Kidney capillary endothelial cell (primary cell): ENCODE results near the gene UROC1.

Source experiments
- DNase-seq: peaks from one replicate; pipeline ENCODE4 v3.0.0-alpha.2; 2018; ENCODE audit warnings: low spot score

Gene UROC1

DNA sequence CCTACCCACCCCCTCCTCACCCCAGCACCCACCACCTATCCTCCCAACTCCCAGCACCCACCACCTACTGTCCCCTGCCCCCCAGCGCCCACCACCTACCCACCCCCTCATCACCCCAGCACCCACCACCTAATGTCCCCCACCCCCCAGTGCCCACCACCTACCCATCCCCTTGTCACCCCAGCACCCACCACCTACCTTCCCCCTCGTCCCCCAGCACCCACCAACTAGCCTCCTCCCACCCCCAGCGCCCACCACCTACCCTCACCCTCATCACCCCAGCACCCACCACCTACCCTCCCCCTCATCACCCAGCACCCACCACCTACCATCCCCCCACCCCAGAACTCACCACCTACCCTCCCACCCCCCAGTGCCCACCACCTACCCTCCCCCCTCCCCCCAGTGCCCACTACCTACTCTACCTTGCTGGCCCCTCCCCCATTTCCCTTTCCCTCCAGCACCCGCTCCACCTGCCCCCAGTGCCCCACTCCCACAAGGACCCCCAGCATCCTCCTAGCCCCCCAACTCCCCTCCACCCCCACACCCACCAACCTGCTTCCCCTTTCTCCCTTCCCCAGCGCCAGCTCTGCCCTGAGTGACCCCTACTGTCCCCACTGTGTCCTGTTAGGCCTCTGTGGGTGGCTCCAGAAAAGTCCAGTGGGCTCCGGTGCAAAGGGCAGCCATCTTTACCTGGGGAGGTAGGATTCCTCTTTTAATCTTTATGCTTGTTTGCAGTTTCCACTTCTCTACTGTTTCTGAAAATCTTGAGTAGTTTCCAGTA is 1.2 kb downstream of the UROC1 start:
- no peak for DNase-seq

DNA sequence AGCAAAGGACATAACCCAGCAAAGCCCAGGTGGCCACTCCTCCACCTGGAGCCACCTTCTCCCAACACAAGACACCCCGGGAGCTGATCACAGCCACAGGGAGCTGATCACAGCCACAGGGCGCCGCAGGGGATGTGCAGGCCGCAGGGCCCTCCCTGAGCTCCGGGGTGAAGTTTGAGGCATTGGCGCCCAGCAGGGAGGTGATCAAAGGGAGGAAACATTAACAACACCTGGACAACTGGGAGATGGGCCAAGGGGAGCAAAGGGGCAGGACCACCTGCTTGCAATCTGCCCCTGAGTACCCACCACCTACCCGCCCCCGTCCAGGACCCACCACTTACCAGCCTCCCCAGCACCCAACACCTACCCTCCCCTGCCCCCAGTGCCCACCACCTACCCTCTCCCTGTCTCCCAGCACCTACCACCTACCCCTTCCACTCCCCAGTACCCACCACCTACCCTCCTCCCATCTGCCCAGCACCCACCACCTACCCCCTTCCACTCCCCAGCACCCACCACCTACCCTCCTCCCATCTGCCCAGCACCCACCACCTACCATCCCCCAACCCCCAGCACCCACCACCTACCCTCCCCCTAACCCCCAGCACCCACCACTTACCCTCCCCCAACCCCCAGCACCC is 2.4 kb downstream of the UROC1 start:
- DNase-seq = no peak

DNA sequence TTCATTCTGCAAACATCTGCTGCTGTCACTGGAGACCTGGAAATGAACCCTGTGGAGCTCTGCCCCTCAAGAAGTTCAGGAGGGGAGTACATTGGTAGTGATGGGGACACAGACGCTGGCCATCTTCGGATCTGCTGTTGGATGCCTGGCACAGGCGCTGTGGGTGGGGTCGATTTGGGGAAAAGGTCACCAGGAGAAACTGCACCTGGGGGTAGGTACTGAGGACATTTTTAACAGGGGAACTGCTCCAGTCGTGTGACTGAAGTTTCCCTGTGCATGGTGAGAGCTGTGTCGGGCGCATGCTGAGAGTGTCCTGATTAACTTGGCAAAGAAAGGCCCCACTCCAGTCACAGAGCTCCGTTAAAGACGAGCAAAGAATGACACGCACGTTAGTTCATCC is 3.4 kb downstream of the UROC1 start:
- no peak for DNase-seq

DNA sequence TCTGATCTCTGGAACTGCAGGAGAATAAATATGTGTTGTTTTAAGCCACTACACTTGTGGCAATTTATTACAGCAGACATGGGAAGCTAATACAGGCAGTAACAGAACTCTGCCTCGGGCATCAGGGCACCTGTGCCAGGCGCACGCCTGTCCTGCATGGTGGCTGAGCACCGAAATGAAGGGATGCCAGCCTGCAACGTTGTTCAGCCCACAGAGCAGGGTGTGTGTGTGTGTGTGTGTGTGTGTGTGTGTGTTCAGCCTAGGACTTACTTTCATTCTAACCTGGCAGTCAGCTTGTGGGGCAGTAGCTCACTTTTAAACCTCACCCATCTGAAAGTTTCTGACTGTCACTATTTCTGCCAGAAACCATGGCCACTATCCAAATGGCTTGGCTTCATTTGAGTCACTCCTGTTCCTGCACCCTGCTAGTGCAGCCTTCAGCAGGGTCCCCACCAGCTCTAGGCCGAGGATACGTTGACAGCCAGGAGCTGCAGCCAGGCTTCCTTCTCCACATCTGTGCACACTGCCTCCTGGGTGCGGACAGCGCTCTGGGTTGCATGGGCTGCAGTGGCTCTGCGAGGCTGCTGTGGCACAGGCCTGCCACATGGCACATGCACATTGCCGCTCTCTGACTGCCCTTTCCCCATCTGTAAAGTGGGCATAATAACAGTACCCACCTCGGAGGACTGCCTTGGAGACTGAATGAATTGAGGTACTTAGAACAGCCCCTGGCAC is 4.5 kb downstream of the UROC1 start:
- no peak for DNase-seq

DNA sequence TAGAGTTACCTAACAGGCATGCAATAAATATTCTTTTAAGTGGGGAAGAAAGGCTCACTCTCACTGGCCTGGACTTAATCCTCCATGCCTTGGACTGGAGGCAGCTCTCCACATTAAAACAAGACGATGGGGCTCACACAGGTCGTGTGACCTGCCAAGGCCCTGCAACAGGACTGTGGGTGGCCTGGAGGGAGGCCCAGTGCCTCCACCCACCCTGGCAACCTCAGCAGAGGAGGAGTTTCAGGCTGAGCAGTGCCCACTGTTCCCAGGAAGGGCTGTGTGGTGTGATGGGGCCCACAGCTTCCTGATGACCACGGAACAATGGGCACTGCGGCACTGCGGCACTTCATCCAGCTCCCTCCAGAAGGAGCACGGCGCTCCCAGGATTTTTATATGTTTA is 5.5 kb downstream of the UROC1 start:
- DNase-seq = no peak

DNA sequence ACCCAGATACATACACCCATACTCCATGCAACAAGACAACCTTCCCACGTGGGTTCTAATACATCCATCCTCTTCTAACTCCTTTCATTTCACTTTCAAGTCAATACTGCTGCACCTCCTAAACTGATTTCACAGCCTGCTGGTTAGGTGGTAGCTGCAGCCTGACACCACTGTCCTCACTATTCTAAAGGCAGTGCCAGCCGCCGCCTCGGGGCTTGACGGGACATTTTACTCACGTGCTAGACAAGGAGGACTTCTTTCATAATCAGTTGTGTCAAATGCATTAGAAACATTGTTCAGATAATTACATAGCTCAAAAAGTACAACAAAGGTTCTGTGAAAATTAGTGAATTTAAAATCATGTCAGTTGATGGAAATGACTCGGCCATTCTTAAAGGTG is 6.3 kb downstream of the UROC1 start:
- DNase-seq = no peak

DNA sequence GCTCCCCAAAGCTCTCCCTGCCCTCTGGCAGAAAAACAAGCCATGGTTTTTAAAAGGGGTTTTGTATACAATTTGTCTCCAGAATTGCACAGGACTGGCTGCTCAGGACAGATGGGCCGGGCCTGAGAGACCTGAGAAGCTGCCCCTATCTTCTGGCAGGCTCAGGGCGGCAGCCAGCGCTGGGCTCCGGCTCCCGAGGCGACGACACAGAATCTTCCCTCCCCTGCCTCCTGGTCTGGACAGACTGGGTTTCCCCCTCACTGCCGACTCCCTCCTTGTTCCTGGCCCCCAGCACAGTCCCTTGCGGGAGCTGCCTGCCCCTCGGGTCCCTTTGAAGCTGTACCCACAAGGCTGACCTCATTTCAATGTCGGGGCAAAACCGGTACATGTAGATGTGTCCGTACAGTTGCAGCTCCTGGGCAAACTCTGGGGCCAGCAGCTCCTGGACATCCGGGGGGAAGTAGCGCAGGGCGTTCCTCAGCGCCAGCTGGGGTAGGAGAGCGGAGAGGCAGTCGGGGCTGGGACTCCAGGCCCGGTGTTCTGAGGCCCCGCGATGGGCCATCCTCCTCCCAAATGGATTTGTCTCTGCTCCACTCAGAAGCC is 7.2 kb downstream of the UROC1 start:
- no peak for DNase-seq

DNA sequence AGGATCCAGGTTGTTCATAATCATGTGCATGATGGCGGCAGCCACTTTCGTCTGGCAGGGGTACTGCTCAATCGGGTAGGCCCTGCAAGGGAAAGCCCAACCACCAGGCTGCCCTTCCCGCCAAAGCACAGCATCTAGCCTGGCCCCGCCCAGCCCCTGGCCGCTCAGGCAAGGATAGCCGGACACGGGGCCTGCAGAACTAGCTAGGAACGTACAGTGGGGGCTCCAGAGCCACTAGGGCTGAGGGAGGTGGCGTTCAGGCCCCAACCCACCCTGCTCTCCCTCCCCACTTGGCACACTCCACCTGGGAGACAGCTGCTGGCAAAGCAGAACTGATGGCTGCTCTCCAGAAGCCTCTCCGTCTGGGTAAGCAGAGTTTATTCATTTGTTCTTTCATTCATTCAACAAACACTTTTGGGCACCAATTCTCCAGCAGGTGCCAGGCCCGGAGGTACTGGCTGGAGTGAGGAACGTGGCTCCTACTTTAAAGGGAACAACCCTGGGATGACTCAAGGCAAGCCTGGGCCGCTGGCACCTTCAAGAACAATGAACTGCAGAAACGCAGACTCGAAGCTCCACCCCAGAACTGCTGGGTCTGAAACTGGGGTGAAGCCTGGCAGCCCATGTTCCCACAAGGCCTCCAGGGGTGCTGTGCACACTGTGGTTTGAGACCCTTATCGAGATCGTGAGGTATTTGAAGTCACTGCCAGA is 7.8 kb downstream of the UROC1 start:
- no peak for DNase-seq

DNA sequence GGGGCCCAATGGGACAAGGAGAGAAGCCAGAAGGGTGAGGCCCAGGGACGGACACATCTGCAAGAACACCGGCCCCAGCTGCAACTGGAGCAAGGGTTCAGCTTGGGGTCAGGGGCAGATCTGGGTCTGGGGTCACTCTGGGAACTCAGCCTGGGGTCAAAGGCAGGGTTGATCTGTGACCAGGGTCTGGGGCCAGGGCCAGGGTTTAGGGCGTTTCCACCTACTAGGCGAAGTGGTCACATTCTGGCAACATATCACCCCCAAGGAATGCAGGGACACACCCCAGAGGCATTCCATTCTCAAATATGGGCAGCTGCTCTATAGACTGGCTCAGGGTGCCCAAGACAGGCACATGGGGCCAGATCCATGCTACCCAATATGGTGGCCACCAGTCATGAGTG is 9.0 kb downstream of the UROC1 start:
- DNase-seq = no peak

DNA sequence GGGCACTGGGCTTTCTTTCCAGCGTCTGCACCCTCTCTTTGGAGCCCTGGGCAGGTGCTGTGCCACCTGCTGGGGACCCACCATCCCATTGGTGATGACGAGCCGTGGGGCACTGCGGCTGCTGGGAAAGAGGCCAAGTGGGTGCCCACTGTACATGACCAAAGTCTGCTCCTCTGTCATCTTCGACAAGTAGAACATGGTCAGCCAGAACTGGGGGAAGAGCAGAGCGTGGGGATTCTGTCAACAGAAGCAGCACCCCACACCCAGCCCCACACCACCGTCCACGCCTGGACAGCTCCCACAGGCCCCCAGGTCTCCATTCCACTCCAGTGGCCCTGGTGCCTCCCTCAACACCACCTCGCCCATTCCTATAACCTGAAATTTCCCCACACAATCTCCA is 9.7 kb downstream of the UROC1 start:
- no peak for DNase-seq

DNA sequence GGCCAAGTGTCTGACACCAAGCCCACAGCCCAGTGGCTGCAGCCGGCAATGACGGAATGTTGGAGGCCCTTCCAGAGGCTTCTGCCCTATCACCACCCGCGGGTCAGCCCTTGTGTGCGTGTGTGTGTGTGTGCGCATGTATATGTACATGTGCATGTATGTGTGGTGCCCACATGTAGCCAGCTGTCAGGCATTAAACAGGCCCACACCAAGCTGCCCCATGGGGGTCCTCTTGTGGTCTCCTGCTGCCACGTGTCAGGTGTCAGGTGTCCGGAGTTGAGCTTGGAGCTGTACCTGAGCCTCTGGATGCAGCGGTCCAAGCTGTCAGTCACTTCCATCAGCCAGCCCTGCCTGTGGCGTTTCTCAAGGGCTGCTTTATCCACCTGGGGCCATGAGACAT is 13.9 kb downstream of the UROC1 start:
- no peak for DNase-seq

DNA sequence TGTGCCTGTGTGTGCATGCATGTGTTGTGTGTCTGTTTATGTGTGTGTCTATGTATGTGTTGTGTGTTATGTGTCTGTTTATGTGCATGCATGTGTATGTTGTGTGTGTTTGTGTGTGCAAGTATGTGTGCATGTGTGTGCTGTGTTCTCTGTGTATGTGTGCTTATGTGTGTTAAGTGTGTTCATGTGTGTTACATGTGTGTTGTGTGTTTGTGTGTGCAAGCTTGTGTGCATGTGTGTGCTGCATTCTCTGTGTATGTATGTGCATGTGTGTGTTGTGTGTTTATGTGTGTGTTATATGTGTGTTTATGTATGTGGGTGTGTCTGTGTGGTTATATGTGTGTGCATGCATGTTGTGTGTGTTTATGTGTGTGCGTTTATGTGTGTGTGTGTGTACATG is 14.9 kb downstream of the UROC1 start:
- DNase-seq = no peak

DNA sequence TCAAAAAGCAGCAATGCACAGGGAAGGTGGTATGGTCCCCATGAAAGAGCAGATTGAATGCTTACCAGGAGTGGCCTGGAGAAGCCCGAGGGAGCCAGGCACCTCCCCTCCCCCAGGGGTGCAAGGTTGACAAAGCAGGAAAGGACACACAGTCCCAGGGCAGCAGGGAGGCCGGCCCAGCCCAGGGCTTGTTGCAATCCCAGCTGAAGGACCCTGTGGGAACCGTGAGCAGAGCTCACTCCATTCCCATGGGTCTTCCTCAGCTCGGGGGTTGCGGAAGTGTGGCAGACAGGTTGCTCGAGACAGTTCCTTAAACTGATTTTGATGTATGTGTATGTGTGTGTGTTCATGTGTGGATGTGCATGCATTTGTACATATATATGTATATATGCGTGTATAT is 15.8 kb downstream of the UROC1 start:
- no peak for DNase-seq

DNA sequence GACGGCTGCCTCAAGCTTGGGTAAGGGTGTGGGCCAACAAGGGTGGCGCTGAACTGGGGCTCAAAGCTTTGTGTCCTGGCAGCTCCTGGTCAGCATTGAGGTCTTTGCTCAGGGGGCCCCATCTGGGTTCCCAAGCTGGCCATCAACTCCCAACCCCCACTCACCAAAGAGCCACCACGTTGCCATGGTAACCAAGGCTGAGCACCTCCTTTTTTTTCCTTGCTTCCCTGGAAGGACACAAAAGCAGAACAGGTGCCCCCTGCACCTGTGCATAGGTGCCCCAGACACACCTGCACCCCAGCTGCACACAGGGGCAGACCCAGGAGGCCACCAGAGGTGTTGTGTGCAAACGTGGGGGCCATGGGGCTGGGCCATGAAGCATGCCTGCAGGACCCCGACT is 16.5 kb downstream of the UROC1 start:
- DNase-seq = no peak

DNA sequence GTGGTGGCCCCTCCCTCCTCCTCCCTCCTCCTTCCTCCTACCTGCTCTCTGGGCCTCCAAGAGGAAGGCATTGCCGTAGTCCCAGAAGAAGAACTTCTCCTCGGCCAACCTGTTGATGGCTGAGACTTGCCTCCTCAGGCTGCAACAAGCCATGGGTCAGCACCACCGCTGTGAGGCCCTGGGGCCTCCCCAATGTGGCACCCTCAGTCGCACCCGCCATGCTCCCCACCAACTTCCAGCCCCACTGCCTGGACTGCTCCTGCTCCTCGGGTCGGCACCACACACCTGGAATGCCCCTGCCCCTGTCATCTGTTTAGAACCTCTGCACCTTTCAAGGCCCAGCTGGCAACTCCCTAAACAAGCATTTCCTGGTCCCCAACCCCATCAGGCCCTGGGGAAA is 17.6 kb downstream of the UROC1 start:
- no peak for DNase-seq

DNA sequence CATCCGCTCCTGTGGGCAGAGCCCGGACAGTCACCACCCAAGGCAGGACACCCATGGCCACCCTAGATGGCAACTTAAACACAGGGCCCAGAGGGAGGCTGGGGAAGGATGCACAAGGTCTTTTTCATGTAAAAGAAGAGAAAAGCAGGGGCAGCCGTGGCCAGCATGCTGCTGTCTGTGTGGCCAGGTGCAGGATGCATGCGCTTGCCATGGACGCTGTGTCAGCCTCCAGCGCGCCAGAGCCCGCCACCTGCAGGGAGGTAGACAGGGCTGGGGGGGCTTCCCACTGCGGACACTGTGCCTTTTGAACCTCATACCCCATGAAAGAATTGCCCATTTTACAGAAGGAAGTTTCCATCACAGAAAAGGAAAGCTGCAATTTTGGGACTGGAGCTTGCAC is 18.2 kb downstream of the UROC1 start:
- no peak for DNase-seq

DNA sequence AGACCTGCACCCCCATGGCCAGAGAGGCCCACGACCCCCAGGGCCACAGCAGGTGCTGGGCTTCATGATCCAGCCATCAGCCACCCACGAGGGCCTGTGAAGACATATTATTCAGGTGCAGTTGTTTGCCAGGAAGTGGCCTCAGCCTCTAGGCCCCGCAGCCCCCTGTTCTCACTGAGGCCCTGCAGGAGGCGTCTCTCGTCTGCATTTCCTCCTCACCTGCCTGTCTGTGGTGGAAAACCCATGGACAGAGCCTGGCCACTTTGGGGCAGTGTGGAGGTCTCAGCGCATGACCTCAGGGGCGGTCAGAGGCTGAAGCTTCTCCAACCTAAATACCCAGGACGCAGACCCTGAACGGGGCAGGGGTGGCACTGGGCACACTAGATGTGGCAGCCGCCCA is 18.6 kb downstream of the UROC1 start:
- no peak for DNase-seq

DNA sequence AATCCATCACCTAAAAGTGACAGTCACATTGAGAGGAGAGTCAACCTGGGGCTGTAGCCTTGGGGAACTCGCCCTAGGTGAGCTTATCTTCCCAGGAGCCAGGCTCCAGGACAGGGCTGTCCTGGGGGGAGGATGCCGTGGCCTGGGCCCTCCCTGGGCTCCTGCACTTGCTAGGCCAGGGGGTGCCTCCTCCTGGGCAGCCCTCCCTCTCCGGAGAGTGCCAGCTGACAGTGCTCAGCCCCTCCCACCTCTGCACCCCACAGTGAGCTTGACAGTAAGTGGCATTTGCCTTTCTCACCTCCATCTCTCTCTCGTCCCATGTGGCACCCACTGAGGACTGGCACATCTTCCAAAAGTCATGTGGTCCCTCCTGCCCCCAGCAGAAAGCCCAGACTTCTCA is 19.1 kb downstream of the UROC1 start:
- no peak for DNase-seq

DNA sequence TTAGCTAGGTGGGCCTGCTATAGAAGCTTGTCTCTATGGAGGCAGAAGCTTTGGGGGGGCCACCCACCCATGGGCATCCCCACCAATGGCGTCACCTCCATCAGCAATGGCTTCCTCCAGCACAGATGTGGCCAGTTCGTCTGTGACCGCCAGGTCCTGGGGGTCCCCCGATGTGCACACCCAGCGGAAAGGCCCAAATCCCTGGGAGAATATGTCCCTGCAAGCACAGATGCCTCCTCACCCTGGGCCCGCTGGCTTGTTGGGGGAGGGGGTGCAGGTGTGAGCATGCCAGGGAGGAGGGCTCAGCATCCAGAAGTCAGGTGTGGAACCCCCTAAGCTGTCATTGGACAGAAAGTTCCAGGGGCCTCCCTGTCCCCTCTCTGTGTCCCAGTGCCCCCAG is 19.6 kb downstream of the UROC1 start:
- no peak for DNase-seq

DNA sequence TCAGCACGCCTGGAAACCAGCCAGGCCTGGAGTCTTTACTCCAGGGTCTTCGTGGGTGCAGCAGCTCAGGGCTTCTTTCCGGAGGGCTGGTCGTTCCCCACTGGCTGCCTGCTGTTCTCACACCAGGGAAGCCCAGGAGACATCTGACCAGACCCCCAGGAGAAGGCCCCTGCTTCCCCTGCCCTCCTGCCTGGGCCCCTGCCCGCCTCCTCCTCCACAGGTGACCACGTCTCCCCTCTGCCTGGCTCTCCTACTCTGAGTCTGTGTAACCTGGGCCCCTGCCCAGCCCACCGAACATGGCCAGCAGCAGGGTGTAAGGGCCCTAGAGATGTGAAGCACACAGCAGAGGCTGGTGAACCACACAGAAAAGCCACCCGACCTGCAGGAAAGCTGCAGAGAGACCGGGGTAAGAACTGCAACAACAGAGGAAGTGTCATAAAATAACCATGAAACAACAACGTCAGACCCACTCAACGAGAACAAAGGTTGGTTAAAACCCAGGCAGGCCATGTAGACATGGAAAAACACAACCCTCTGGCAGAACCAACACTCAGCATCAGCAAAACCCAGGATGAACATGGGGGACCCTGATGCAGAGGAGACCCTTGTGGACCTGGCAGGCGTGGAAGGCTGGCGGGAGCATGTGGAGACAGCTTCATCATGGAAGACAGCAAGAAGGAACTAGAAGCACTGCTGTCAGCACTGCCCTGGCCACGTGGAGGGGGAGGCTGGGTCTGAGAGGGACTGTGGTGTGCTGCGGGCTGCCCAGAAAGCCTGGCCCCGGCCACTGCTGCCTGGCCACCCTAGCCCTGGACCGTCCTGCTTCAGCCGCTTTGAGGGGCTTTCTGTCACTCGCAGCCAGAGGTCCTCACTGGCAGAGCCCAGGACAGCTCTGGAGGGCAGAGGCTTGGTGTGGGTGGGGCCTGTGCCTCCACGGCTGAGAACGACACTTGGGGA is 20.4 kb downstream of the UROC1 start:
- DNase-seq = no peak

DNA sequence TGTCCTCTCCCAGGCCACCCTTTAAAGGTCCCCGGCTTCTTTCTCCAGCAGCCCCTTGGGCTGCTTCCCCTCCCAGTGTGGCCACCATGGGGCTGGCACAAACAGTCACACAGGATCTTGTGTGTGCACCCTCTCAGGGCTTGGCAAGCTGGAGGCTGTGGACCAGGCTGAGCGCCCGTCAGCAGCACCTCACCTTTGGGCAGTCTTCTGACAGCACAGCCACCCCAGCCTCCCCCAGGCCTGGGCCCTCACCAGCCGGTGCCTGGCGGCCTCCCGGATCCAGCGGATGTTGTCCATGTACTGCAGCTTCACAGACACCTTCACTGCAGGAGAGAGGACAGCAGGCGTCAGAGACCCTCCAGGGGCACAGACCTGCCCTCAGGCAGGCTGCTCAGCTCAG is 21.8 kb downstream of the UROC1 start:
- DNase-seq = no peak
